HCT116 (cell line): ENCODE results near the gene FAM241A. TPM values are rescaled to one million over a fixed set of nuclear protein-coding genes. Genes with fewer than 3 reads are reported as not detected.

Experiments
- ATAC-seq: fragments of 200-7000 bp; cut with Tn5 transposase; 2 replicates; pipeline ENCODE4 v1.9.1; 2020; ENCODE audit warnings: mild to moderate bottlenecking, moderate library complexity
- BruUV-seq: library from RNA; stranded (reverse); fragments of 400-500 nt; replicated peaks from 2 replicates; lab custom pipeline; 2021; lab: Mats Ljungman, UMichigan
- CTCF ChIA-PET: fragments of 300-600 bp; sonication (Branson Sonifier 250); formaldehyde crosslinking; loops from one replicate; lab custom pipeline; 2021; ENCODE audit warnings: antibody characterized with exemption; lab: Charles Lee
- POLR2A ChIA-PET: fragments of 300-600, 350-600 bp; sonication (Branson Sonifier 250); formaldehyde crosslinking; loops from one replicate; lab custom pipeline; 2021; ENCODE audit warnings: antibody characterized with exemption; lab: Charles Lee
- RAD21 ChIA-PET, 2 experiments: fragments of 300-600 bp; sonication (Branson Sonifier 250); formaldehyde crosslinking; loops; one replicate each; lab custom pipeline; 2023; ENCODE audit warnings: low total read pairs in 2 of 2; ENCODE audit not compliant: uncharacterized antibody in 2 of 2, unreplicated experiment in 2 of 2, low non-redundant PET in 1 of 2; lab: Charles Lee
- DNase-seq: peaks from one replicate; pipeline ENCODE4 v3.0.0-alpha.2; 2010; ENCODE audit warnings: low read depth, low spot score
- H2AFZ ChIP-seq: fragments of 200-600 bp; shearing (Covaris generic), sonication (generic); 2 replicates; pipeline ENCODE4 v1.6.1; 2017; ENCODE audit warnings: low read depth, mixed run types, mixed read lengths, antibody characterized with exemption, low read length; ENCODE audit not compliant: poor library complexity, severe bottlenecking
- H3K27ac ChIP-seq: 2 replicates; pipeline ENCODE4 v1.5.1; 2012; ENCODE audit warnings: low read depth, low read length
- H3K27me3 ChIP-seq: fragments of 200-600 bp; sonication (generic); 2 replicates; pipeline ENCODE4 v1.6.1; 2016; ENCODE audit warnings: mixed run types, low read length, mixed read lengths; ENCODE audit not compliant: insufficient read depth
- H3K36me3 ChIP-seq, 2 experiments: fragments of 200-500 bp in 1 of 2; fragments of 200-600 bp in 1 of 2; sonication (Bioruptor generic) in 1 of 2; sonication (generic) in 1 of 2; 2 replicates each; pipeline versions ENCODE4 v1.5.1 to v1.6.1; 2014 to 2016; ENCODE audit warnings: low read length in 2 of 2, inconsistent platforms in 1 of 2, mixed read lengths in 1 of 2, mixed run types in 1 of 2; ENCODE audit not compliant: insufficient read depth in 2 of 2, control insufficient read depth in 1 of 2
- H3K4me1 ChIP-seq, 2 experiments: fragments of 200-600 bp in 1 of 2; sonication (generic) in 1 of 2; 2 replicates each; pipeline versions ENCODE4 v1.5.1 to v1.6.1; 2012 to 2017; ENCODE audit warnings: low read length in 2 of 2, inconsistent platforms in 1 of 2, mild to moderate bottlenecking in 1 of 2, mixed read lengths in 1 of 2, mixed run types in 1 of 2, moderate library complexity in 1 of 2; ENCODE audit not compliant: insufficient read depth in 2 of 2, control insufficient read depth in 1 of 2
- H3K4me2 ChIP-seq: fragments of 200-600 bp; sonication (generic); 2 replicates; pipeline ENCODE4 v1.6.1; 2017; ENCODE audit warnings: mixed run types, low read length, mixed read lengths
- H3K4me3 ChIP-seq, 2 experiments: fragments of 200-600 bp in 1 of 2; sonication (generic) in 1 of 2; replicated peaks in 1 of 2; 2 replicates each; pipeline ENCODE4 v1.5.1; 2011 to 2016; ENCODE audit warnings: low read length in 2 of 2, control low read depth in 1 of 2, low read depth in 1 of 2, mild to moderate bottlenecking in 1 of 2, mixed read lengths in 1 of 2, mixed run types in 1 of 2
- H3K79me2 ChIP-seq: fragments of 200-600 bp; sonication (generic); 2 replicates; pipeline ENCODE4 v1.6.1; 2017; ENCODE audit warnings: mild to moderate bottlenecking, mixed run types, low read length, moderate library complexity, mixed read lengths; ENCODE audit not compliant: insufficient read depth
- H3K9ac ChIP-seq: fragments of 200-600 bp; sonication (generic); 2 replicates; pipeline ENCODE4 v1.6.1; 2016; ENCODE audit warnings: low read length, mixed read lengths
- H3K9me2 ChIP-seq: fragments of 200-600 bp; sonication (generic), shearing (Covaris generic); 2 replicates; pipeline ENCODE4 v1.6.1; 2017; ENCODE audit warnings: mixed run types, mild to moderate bottlenecking, moderate library complexity; ENCODE audit not compliant: insufficient read depth
- H3K9me3 ChIP-seq, 2 experiments: fragments of 200-500 bp in 1 of 2; fragments of 200-600 bp in 1 of 2; sonication (Bioruptor generic) in 1 of 2; sonication (generic) in 1 of 2; 2 replicates each; pipeline ENCODE4 v1.6.1; 2014 to 2017; ENCODE audit warnings: low read length in 2 of 2, mixed read lengths in 2 of 2, inconsistent platforms in 1 of 2, low read depth in 1 of 2, mild to moderate bottlenecking in 1 of 2, mixed run types in 1 of 2, moderate library complexity in 1 of 2; ENCODE audit not compliant: control insufficient read depth in 1 of 2, insufficient read depth in 1 of 2
- H4K20me1 ChIP-seq: fragments of 200-600 bp; sonication (generic), shearing (Covaris generic); 2 replicates; pipeline ENCODE4 v1.6.1; 2017; ENCODE audit warnings: mixed run types, mild to moderate bottlenecking, moderate library complexity; ENCODE audit not compliant: insufficient read depth
- CBX3 ChIP-seq: IDR thresholded peaks from 2 replicates; pipeline ENCODE4 v1.6.1; 2012; ENCODE audit warnings: low read depth
- CTCF ChIP-seq, 3 experiments: fragments of 200-600 bp in 1 of 3; sonication (generic) in 1 of 3; IDR thresholded peaks in 2 of 3; conservative IDR thresholded peaks in 1 of 3; 2 replicates each; pipeline ENCODE4 v1.5.1; 2012 to 2017; ENCODE audit warnings: low read depth in 2 of 3, low read length in 2 of 3, antibody characterized with exemption in 1 of 3, borderline replicate concordance in 1 of 3, control low read depth in 1 of 3, mild to moderate bottlenecking in 1 of 3, mixed read lengths in 1 of 3, mixed run types in 1 of 3, moderate library complexity in 1 of 3; ENCODE audit not compliant: insufficient read depth in 1 of 3
- EGR1 ChIP-seq: IDR thresholded peaks from 2 replicates; pipeline ENCODE4 v1.6.1; 2012; ENCODE audit warnings: low read depth
- ELF1 ChIP-seq: IDR thresholded peaks from 2 replicates; pipeline ENCODE4 v1.6.1; 2012; ENCODE audit warnings: low read depth, borderline replicate concordance
- EZH2 ChIP-seq: fragments of 200-600 bp; sonication (generic); IDR thresholded peaks from 2 replicates; pipeline ENCODE4 v1.6.1; 2017; ENCODE audit warnings: antibody characterized with exemption, mixed run types
- FOSL1 ChIP-seq: IDR thresholded peaks from 2 replicates; pipeline ENCODE4 v1.6.1; 2012; ENCODE audit warnings: low read depth
- JUND ChIP-seq: IDR thresholded peaks from 2 replicates; pipeline ENCODE4 v1.6.1; 2012
- MAX ChIP-seq: IDR thresholded peaks from 2 replicates; pipeline ENCODE4 v1.6.1; 2012
- POLR2A ChIP-seq: IDR thresholded peaks from 2 replicates; pipeline ENCODE4 v1.7.0; 2011; ENCODE audit warnings: borderline replicate concordance; ENCODE audit not compliant: insufficient read depth, insufficient read length; ENCODE audit errors: extremely low read depth
- ZBTB33 ChIP-seq: IDR thresholded peaks from 2 replicates; pipeline ENCODE4 v1.6.1; 2011; ENCODE audit warnings: mild to moderate bottlenecking, low read length, moderate library complexity; ENCODE audit not compliant: insufficient replicate concordance; ENCODE audit errors: extremely low read depth
- ZNF274 ChIP-seq: fragments of 200-500 bp; sonication (Bioruptor generic); IDR thresholded peaks from 2 replicates; pipeline ENCODE4 v1.6.1; 2014; ENCODE audit warnings: mild to moderate bottlenecking, low read depth, low read length, inconsistent platforms
- intact Hi-C: fragments of 100-400 bp; cut with micrococcal nuclease; formaldehyde crosslinking; loops from 2 replicates; pipeline ENCODE4 v1.10.0; 2022
- total RNA-seq: library from RNA; stranded (reverse); gene quantifications from one replicate; pipeline ENCODE4 v1.2.1, GENCODE V29; 2021; ENCODE audit not compliant: unreplicated experiment

FAM241A gene
- total RNA-seq, 1 experiment from 2014 or later, result 4.5 TPM

DNA sequence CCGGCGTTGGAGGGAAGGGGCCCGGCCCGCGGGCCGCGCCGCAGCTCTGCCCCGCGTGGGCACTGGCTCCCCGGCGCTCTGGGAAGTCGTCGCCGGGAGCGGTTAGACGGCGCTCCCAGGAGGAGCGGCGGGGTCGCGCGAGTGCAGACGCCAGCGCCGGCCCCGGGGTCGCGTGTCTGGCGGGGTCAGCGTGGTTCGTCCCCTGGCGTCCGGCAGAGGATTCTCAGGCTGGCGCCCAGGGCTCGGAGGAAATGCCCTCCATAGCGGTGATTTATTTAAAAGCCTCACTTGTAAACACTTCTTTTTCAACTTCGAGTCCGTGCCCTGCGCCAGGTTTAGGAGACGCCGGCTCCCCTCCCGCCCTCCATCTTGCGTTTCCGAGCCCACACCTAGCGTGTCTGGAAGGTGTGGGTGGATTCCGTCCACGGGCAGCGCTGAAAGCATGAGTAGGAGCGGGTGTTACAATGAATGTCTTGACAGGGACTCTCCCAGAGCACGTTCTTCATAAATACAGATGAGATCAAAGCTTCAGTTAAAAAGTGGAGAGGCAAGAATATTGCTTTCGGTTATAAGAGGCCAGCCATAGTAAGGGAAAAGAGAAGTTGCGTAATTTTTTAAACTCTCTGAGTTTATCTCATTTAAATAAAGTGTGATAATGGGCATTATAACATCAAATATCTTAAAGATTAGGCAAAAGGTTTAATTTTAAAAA, 692 bp downstream of the FAM241A start (continued):
- no peak for TF ChIP-seq ZBTB33
- TF ChIP-seq POLR2A, result no peak

GRCh38 chr4:112146502-112146813, 1.2 kb downstream of the FAM241A start:
- no peaks in the 10 kb centered on the region for H3K36me3 ChIP-seq
- DNase-seq (no peak), ATAC-seq (no peak)
- H3K79me2 ChIP-seq, result peaks cover 47% of the 10 kb centered on the region
- peak overlapping the region; percentile 76 for H3K4me2 ChIP-seq
- BruUV-seq, result TSS peak; percentile 59
- CTCF ChIA-PET, result no interaction called here
- no peaks in the 10 kb centered on the region for H4K20me1 ChIP-seq
- intact Hi-C loops, result loop anchor here (5.0 kb wide), 1 partner anchor 86 kb away; the partner anchor contains the start of gene AP1AR
- TF ChIP-seq EZH2 (no peak), FOSL1 (no peak), MAX (no peak), ELF1 (no peak), ZNF274 (no peak), JUND (no peak), EGR1 (no peak), ZBTB33 (no peak), CTCF (IDR thresholded peaks at IDR 0.05 in 2 of 3, conservative IDR thresholded peaks at IDR 0.05 in 1 of 3; ENCODE audit: borderline replicate concordance in 1 of 3, insufficient read depth in 1 of 3, low read depth in 2 of 3, low read length in 2 of 3) (no peak), CBX3 (no peak)
- peak overlapping the region; percentile 63 for H3K9ac ChIP-seq
- POLR2A ChIA-PET, result interaction anchor here (1.3 kb wide), 1 partner anchor 15 kb away, joined by 3 read pairs; no protein-coding TSS in a partner anchor
- peaks cover 4 to 13% of the 10 kb centered on the region in 2 experiments; a peak in 3 of 4 replicates for H3K4me1 ChIP-seq
- H3K9me3 ChIP-seq, result no peaks in the 10 kb centered on the region
- H2AFZ ChIP-seq, result no peak overlapping the region
- no peak overlapping the region for H3K27ac ChIP-seq
- H3K4me3 ChIP-seq, result peak overlapping the region; percentile 53 to 65
- H3K27me3 ChIP-seq, result no peaks in the 10 kb centered on the region
- RAD21 ChIA-PET, result no interaction called here
- H3K9me2 ChIP-seq, result no peaks in the 10 kb centered on the region
